ENCODE measurements around the gene LOXL1.

Gene LOXL1

DNA sequence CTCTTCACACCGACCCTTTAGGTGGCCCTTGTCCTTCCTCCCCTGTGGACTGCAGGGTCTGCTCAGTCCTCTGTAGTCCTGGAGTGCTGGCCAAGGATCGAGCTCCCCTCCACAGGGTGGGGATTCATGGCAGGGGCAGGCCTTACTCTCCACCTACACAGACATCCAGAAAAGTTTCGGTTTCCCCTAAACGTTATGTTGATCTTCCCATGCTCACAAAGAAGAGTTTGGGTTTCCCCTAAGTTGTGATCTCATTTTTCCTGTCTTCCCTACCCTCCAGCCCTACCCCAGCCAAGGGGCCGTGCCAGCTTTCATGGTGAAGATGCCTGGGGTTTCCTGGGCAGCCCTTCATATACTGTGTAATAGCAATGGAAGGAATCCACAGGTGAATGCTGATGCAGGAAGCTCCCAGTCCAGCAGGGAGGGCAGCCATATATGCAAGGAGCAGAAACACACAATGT, 55.5 kb downstream of the LOXL1 start:
- DNase-seq (ENCODE audit: low spot score), result no peak

DNA sequence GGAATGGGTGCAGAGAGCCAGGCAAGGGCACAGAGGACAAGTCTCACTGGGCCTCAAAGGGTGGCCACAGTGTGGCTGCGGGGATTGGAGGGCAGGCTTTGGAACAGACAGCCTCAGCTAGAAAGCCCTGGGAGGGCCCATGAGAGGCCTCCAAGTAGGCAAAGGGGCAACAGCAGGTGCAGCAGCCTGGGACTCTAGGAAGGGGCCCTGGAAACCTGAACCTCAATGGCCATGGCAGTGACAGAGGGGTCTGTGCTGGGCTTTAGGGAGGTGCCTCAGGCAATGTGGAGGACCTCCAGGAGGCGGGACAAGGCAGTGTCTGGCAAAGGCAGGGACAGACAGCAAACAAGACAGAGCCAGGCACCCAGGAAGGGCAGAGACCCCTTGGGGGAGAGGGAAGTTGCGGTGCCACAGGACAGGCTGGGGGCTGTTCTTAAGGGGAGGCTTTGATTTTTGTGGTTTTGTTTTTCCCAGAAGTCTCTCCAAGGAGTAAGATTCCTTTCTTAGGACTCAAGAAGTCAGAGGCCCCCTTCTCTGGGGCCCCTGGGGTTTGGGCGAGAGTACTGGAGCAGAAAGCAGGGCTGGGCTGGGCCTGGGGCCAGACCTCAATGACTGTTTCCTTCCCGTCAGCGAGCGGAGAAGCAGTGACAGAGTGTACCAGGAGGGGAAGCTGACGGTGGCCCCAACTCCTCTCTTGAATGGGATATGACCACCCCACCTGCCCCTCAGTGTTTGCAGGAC, 56.1 kb downstream of the LOXL1 start:
- peak; percentile 54 for DNase-seq (ENCODE audit: low spot score)

DNA sequence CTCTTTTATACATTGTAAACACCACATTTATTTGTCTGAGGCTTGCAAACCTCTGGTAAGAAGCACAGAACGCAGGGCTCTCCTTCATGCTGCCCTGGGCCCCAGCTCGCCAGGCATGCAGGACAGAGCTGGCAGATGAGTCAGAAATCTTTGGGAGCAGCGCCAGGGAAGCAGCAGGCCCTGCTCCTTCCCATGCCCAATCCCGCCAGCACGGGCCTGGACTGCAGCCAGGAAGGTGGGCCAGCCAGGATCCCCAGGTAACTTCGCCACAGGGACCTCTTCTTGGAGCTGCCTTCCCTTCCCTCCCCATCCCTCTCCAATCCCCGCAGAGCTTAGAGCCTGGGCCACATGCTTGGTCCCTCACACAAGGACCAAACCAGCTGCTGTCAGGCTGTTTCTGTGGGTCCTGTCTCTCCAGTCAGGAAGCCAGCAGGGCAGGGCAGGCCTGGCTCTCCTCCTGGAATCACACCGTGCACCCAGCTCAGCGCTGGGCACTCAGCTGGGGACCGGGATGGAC, 57.0 kb downstream of the LOXL1 start:
- no peak for DNase-seq (ENCODE audit: low spot score)

DNA sequence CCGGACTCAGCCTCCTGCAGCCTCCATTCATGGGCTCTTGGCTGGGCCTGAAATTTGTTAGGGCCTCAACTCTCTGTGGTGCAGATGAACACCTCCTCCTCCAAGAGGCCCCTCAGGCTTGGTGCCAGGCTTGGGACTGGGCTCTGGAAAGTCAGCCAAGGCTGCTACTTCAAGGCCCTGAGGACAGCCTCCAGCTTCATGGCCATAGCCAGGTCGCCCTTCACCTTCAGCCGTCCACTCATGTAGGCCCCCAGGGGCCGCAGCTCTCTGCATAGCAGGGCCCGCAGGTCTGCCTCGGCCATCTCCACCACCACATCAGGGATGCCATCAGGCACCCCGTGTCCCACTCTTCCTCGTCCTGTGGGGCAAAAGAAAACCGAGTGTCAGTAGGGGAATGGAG, 57.5 kb downstream of the LOXL1 start:
- no peak for DNase-seq (ENCODE audit: low spot score)

GRCh38 chr15:73984208-73984979, 58.1 kb downstream of the LOXL1 start:
- DNase-seq (ENCODE audit: low spot score), result no peak

DNA sequence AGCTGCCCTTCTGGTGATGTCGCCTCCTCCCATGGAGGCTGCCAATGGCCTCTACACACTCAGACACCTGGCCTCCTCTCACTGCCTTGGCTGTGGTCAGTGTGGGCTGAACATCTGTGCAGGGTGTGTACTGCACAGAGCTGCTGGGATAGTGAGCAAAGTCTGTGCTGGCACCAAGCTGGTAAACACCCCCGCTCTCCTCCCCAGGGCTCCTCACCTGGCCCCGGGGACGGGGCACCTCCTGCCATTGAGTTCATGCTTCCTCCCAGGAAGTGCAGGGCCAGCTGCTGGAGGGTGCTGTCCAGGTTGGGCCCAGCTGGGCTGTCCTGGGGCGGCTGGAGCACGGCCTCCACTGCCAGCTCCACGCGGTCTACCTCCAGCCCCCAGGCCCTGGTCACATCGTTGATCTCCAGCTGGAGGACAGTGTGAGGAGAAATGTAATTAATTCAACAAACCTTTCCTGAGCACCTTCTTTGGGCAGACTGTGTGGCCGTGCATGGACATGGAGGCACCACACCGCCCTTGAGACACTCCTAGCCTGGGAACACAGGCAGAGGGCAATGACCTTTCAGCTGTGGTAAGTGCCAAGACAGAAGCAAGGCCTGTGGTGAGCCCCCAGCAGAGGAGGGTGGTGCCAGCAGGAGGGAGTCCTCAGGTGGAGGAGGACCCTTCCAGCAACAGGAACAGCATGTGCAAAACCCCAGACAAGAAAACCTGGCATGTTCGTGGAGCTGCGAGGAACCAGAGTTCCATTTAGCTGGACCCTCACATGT, 59.0 kb downstream of the LOXL1 start:
- DNase-seq (ENCODE audit: low spot score), result no peak

DNA sequence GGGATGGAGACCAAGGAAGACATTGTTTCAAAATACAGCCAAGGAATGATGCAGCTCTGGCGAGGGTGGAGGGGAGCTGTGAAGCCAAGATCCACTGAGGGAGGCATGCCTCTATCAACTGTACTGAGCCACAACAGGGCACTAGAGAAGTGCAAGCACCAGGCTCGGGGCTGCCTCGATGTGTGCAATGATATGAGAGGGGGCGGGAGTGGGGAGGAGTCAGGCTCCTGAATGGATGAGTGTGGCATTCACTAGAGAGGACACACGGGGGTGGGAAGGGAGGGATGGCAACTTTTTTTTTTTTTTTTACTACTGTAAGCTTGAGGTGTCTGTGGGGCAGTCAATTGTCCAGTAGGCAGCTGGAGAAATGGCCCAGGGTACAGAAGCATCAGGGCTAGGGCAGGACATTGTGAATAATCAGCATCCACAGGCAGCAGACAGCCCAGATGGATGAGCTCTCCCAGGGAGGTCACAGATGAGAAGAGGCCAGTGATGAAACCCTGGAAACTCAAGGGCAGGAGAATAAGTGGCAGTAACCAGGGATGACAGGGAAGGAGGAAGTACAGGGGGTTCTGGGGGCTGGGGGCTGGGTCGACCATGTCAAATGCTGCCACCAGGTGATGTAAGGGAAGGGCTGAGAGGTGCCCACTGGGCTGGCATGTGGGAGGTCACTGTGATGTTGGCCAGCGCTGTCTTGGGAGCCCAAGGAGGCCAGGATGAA, 60.0 kb downstream of the LOXL1 start:
- DNase-seq (ENCODE audit: low spot score), result no peak

DNA sequence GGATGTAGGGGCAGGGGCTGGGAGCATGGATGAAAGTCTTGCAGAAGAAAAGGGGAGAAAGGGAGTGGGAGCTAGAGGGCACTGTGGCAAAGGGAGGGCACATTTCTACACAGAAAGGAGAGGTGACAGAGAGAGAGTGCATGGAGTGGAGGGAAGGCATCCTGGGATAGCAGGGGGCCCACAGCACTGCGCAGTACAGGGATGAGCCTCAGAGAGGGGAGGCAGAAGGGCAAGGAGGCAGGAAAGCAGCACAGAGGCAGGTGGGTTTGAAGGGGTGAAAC, 60.5 kb downstream of the LOXL1 start:
- no peak for DNase-seq (ENCODE audit: low spot score)

- no peak for DNase-seq (ENCODE audit: low spot score)
Observed at GRCh38 chr15:73987250-73987649, 61.0 kb downstream of the LOXL1 start.

GRCh38 chr15:73987681-73988444, 61.6 kb downstream of the LOXL1 start:
- DNase-seq (ENCODE audit: low spot score), result no peak

DNA sequence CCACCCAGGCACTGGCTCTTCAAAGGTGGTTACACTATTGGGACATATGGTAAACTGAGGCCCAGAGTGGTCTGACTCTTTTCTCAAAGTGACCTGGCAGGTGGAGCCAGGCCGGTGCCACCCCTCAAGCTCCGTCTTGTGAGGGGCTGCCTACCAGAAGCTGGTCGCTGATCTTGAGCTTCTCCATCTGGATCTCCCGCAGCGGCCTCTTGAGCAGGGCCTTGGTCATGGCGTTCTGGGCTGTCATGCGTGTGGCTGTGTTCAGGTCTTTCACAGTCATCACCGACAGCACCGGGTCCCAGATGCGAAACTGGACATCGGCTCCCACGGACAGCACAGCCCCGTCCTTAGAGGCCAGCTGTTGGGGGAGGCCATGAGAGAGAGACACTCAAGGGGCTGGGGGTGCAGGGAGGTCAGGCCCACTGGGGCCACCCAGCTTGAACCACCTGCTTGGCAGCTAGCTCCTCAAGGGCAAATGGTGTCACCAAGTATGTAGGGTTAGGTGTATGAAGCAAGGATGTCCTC, 62.2 kb downstream of the LOXL1 start:
- no peak for DNase-seq (ENCODE audit: low spot score)

GRCh38 chr15:73989001-73989798, 62.9 kb downstream of the LOXL1 start:
- DNase-seq (ENCODE audit: low spot score), result no peak

DNA sequence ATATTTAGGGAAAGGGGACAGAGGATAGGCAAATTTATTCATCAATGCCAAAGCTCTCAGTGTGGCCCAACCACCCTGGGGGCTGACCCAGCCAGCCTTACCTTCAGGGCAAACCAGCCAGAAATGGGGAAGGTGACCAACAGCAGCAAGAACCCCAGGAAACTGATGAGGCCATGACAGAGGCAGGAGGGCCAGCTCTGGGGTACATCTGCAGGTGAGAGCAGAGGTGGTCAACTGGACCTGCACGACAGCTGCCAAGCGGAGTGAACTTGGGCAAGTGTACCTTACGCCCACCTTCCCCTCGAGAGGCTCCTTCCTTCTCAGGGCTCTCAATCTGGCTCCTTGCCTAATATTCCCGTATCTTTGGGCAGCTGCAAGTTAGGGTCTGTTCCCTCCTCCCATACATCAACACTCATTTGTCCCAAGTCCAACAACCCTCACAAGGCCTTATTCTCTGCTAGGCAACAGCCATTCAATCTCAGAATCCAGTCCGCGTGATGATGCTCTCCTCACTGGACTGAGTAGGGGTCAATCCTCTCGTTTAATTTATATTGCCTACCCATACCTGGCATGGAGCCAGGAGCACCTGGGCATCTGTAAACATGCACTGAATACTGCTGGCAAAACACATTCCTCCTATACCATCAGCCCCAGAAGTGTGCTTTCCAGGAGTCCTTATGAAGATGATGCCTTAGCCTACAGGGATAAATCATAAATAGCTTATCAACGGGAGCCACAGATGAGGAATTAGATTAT, 64.2 kb downstream of the LOXL1 start:
- DNase-seq (ENCODE audit: low spot score), result no peak

DNA sequence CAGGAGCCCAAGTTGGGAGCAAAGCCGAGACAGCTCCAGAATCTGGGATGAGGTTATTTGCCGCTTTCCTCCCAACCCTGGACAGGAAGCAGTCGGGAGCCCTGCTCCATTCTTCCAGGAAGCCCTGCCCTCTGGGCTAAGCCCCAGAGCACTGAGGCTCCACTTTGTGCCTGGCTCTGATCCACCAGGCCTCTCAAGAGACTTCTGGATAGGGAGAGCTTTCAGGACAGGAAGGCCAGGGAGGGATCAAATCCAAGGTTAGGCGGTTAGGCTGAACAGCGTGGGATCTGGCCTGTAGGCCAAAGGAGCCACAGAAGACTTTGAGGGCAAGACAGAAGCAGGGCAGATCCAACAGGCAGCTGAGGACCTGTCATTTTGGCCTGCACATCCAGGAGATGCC, 65.0 kb downstream of the LOXL1 start:
- no peak for DNase-seq (ENCODE audit: low spot score)

DNA sequence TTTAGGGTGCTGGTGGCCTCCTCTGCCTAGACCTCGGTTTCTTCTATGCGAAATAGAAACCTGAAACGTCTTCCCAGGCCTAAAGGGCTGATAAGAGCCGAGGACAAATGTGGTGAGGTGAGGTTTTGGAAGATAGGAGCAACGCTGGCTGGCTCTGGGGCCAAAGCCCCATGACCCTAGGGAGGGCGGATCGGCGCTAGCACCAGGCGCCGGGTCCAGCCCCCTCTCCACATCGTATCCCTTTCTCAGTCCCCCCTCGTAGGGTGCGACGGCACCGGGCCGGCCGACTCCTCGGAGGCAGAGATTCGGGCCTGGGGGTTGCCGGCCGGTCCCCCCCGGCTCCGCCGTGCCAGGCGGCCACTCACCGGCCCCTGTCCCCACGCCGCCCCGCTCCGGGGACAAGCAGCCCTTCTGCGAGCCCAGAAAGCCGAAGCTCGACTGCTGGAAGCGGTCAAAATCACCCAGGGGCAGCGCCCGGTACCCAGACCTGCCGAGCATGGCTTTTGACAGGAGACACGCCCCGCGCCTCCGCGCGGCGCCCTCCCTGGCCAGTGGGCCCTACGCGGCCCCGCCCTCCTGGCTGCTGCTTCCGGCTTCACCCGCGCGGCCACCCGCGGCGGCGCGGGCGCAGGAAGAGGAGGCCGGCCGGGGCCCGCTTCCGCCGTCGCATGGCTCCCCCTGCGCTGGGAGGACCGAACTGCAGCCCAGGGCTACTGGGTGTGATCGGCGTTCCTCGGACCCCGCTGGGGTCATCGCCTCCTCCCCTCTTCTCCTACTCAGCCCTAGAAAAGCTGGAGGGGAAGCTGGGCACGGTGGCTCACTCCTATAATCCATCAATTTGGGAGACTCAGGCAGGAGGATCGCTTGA, 65.7 kb downstream of the LOXL1 start, which contains the start of gene STOML1:
TSS of gene STOML1 (minus strand) at position 570 of the 868 bp plus-strand sequence. CDS start at position 498, 72 bp downstream.
- peak; percentile 89 for DNase-seq (ENCODE audit: low spot score)

DNA sequence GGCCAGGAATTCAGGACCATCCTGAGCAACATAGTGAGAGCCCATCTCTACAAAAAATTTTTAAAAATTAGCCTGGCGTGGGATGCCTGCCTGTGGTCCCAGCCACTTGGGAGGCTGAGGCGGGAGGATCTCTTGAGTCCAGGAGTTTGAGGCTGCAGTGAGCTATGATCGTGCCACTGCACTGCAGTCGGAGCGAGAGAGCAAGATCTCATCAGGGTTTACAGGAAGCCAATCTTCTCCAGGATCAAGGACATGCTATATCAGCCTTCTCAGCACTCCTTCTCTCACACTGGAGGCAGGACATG, 66.3 kb downstream of the LOXL1 start:
- no peak for DNase-seq (ENCODE audit: low spot score)

- DNase-seq (ENCODE audit: low spot score), result no peak
Observed at GRCh38 chr15:73993211-73993994, 67.1 kb downstream of the LOXL1 start.

Measured in globus pallidus (tissue), 1 donor.